Measurements from ENCODE around the gene CCNG2.

Gene CCNG2

DNA sequence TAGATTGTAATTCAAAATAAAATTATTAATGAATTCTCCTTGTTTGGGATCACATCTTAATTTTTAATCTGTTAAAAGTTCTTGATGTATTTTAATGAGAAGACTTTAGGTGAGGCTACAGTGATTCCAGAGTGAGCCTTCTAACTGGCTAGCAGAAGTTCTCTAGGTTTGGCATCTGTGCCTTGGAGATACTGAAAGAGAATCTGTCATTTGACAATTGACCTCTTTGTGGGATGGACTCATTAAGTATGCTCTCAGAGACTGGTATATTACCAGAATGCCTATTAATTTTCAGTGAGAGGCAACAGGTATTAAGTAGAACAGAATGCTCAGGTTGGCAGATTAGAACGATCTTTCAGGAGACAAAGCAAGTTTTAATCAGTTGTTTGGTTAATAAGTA is 10.2 kb downstream of the CCNG2 start:
- no peaks in the 10 kb centered on the region for H3K79me2 ChIP-seq (ENCODE audit: low read length)
- DNase-seq, result no peak
- no peak overlapping the region for H3K9ac ChIP-seq (ENCODE audit: low read length)
- H3F3A ChIP-seq (ENCODE audit: insufficient read depth, low read length), result peaks cover 14% of the 10 kb centered on the region
- H3K4me3 ChIP-seq (ENCODE audit: low read length), result no peak overlapping the region
- peaks cover 32% of the 10 kb centered on the region for H3K4me1 ChIP-seq (ENCODE audit: low read length)
- H2AFZ ChIP-seq (ENCODE audit: low read length), result no peak overlapping the region
- no peaks in the 10 kb centered on the region for H3K9me3 ChIP-seq (replicated peaks; ENCODE audit: insufficient read depth, low read length)
- H4K20me1 ChIP-seq (ENCODE audit: insufficient read depth, low read length), result no peaks in the 10 kb centered on the region
- H3K9me2 ChIP-seq (replicated peaks; ENCODE audit: insufficient read depth, low read length), result no peaks in the 10 kb centered on the region
- no peaks in the 10 kb centered on the region; the same call in 1 of the 2 replicates for H3K36me3 ChIP-seq (replicated peaks; ENCODE audit: insufficient read depth, low read length)
- H3K27ac ChIP-seq (ENCODE audit: low read length), result peak overlapping the region; percentile 40; the same call in 1 of the 2 replicates
- peak overlapping the region; percentile 40 for H3K4me2 ChIP-seq (ENCODE audit: low read depth, low read length)
- no peaks in the 10 kb centered on the region for H3K27me3 ChIP-seq (replicated peaks; ENCODE audit: insufficient read depth, low read length)
- TF ChIP-seq EZH2 (optimal IDR thresholded peaks at IDR 0.05; ENCODE audit: low read depth, low read length), result no peak
- no peak for TF ChIP-seq CTCF (IDR thresholded peaks at IDR 0.05; ENCODE audit: low read length)
- no peak for TF ChIP-seq EZH2phosphoT487 (IDR thresholded peaks at IDR 0.05; ENCODE audit: low read length)

DNA sequence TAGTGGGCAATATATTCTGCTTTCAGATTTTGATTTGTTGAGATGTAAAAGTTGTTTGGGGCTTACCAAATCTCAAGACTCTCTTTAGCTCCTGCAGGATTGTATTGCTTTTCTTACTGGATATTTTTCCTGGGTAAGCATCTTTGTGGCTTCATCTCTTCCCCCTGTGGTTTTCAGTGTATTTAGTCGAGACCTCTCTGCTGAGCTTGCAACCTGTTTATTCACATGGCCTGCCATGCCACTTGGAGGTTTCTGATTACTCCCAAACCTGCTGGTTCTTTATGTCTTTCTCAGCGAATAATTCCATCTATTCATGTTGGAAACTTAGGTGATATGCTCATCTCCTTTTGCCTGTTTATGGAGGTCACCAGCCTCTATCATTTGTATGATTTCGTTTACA is 10.9 kb downstream of the CCNG2 start:
- Histone ChIP-seq H3K9ac (ENCODE audit: low read length) (no peak overlapping the region), H3K36me3 (replicated peaks; ENCODE audit: insufficient read depth, low read length) (no peaks in the 10 kb centered on the region; the same call in 1 of the 2 replicates), H2AFZ (ENCODE audit: low read length) (no peak overlapping the region), H3K9me3 (replicated peaks; ENCODE audit: insufficient read depth, low read length) (no peaks in the 10 kb centered on the region), H3K4me2 (ENCODE audit: low read depth, low read length) (peak overlapping the region; percentile 40; the same call in 1 of the 2 replicates), H3K27me3 (replicated peaks; ENCODE audit: insufficient read depth, low read length) (no peaks in the 10 kb centered on the region), H3K27ac (ENCODE audit: low read length) (peak overlapping the region; percentile 40; the same call in 1 of the 2 replicates), H3K9me2 (replicated peaks; ENCODE audit: insufficient read depth, low read length) (no peaks in the 10 kb centered on the region), H3K4me3 (ENCODE audit: low read length) (no peak overlapping the region), H3K4me1 (ENCODE audit: low read length) (peaks cover 32% of the 10 kb centered on the region), H3K79me2 (ENCODE audit: low read length) (no peaks in the 10 kb centered on the region), H3F3A (ENCODE audit: insufficient read depth, low read length) (peaks cover 14% of the 10 kb centered on the region), H4K20me1 (ENCODE audit: insufficient read depth, low read length) (no peaks in the 10 kb centered on the region)
- TF ChIP-seq CTCF (IDR thresholded peaks at IDR 0.05; ENCODE audit: low read length), result no peak
- TF ChIP-seq EZH2 (optimal IDR thresholded peaks at IDR 0.05; ENCODE audit: low read depth, low read length), result no peak
- TF ChIP-seq EZH2phosphoT487 (IDR thresholded peaks at IDR 0.05; ENCODE audit: low read length), result no peak
- peak; percentile 81 for DNase-seq

DNA sequence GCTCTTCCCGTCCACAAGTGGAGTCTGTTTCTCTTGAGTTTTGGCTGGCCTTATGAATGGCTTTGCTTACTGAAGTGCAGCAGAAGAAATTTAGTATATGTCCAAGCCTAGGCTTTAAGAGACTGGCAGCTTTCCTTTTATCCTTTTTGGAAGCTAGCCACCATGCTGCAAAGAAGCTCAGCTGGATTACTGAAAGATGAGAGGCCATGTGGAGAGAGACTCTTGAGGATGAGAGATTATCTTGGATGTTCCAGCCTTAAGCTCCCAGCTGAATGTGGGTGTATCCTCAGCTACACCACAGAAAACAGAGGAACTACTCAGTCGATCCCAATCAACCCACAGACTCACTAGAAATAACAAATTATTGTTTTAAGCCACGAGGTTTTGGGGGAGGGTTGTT is 12.5 kb downstream of the CCNG2 start:
- H3K27ac ChIP-seq (ENCODE audit: low read length), result no peak overlapping the region
- TF ChIP-seq CTCF (IDR thresholded peaks at IDR 0.05; ENCODE audit: low read length) (no peak), EZH2phosphoT487 (IDR thresholded peaks at IDR 0.05; ENCODE audit: low read length) (no peak), EZH2 (optimal IDR thresholded peaks at IDR 0.05; ENCODE audit: low read depth, low read length) (no peak)
- peaks cover 14% of the 10 kb centered on the region for H3F3A ChIP-seq (ENCODE audit: insufficient read depth, low read length)
- no peaks in the 10 kb centered on the region for H3K27me3 ChIP-seq (replicated peaks; ENCODE audit: insufficient read depth, low read length)
- H3K79me2 ChIP-seq (ENCODE audit: low read length), result no peaks in the 10 kb centered on the region
- H3K4me3 ChIP-seq (ENCODE audit: low read length), result no peak overlapping the region
- no peaks in the 10 kb centered on the region for H3K9me3 ChIP-seq (replicated peaks; ENCODE audit: insufficient read depth, low read length)
- H3K36me3 ChIP-seq (replicated peaks; ENCODE audit: insufficient read depth, low read length), result no peaks in the 10 kb centered on the region; the same call in 1 of the 2 replicates
- H3K9me2 ChIP-seq (replicated peaks; ENCODE audit: insufficient read depth, low read length), result no peaks in the 10 kb centered on the region
- H2AFZ ChIP-seq (ENCODE audit: low read length), result no peak overlapping the region
- no peak overlapping the region for H3K9ac ChIP-seq (ENCODE audit: low read length)
- peaks cover 32% of the 10 kb centered on the region for H3K4me1 ChIP-seq (ENCODE audit: low read length)
- H3K4me2 ChIP-seq (ENCODE audit: low read depth, low read length), result no peak overlapping the region
- no peaks in the 10 kb centered on the region for H4K20me1 ChIP-seq (ENCODE audit: insufficient read depth, low read length)
- DNase-seq, result no peak
